Muscle layer of colon (tissue), 2 donors: ENCODE measurements around the gene RAP1B.

ENCODE experiments used
- H3K27ac ChIP-seq: one replicate; pipeline ENCODE4 v1.7.0; 2013; ENCODE audit warnings: low read depth, mild to moderate bottlenecking, low read length, moderate library complexity
- H3K27me3 ChIP-seq, 2 donors: one replicate each; pipeline ENCODE4 v1.7.0; 2013; ENCODE audit warnings: low read length in 2 of 2, mild to moderate bottlenecking in 2 of 2; ENCODE audit not compliant: insufficient read depth in 2 of 2, control insufficient read depth in 1 of 2
- H3K36me3 ChIP-seq: one replicate; pipeline ENCODE4 v1.7.0; 2013; ENCODE audit warnings: mild to moderate bottlenecking, low read length; ENCODE audit not compliant: insufficient read depth
- H3K4me1 ChIP-seq: one replicate; pipeline ENCODE4 v1.7.0; 2013; ENCODE audit warnings: mild to moderate bottlenecking, low read length; ENCODE audit not compliant: insufficient read depth
- H3K4me3 ChIP-seq, 2 donors: one replicate each; pipeline ENCODE4 v1.7.0; 2013; ENCODE audit warnings: low read length in 2 of 2, low read depth in 1 of 2, mild to moderate bottlenecking in 1 of 2, moderate library complexity in 1 of 2
- H3K9ac ChIP-seq: one replicate; pipeline ENCODE4 v1.7.0; 2013; ENCODE audit warnings: low read length
- H3K9me3 ChIP-seq: one replicate; pipeline ENCODE4 v1.7.0; 2013; ENCODE audit warnings: mild to moderate bottlenecking, low read length
- donor health status: abdominal sarcoma.
- donor health status: Adenocarcinoma of cecum.

The RAP1B gene

DNA sequence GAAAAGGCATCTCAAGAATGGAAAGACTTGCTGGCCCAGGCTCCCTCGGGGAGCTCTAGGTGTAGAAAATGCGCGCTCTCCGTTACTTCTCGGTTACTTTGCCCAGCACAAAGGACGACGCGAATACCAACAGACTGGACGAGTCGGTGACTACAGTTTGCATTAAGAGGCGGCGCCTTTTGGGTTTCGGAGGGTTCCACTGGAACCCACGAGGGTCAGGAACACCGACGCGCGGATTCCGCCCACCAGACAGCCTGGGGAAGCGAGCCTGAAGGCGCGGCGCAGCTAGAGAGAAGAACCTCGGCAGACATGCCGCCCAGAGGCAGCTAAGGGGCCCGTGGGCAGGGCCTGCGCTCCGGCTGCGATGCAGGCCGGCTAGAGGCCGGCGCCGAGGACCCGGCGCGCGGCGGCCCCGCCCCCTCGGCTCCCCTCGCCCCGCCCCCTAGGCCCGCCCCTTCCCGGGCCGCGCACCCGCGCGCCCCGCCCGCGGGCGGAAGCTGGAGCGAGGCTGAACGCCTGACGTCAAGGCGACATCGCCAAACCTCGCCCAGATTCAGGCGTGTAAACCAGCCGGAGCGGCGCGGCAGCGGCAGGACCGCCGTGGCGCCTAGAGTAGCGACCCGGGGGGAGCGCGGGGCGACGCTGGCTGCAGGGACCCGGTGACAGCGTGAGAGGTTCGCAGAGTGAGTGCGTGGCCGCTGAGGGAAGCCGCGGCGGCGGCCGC, at the start of gene RAP1B:
RAP1B (plus strand) TSS at position 530 of the 724 bp plus-strand sequence. CDS start 37,826 bp downstream, outside the sequence.
- Histone ChIP-seq H3K4me3 (peak within 1 kb of the TSS; percentile 55 to 91), H3K36me3 (no peaks in the 10 kb centered on the region), H3K27ac (peak within 1 kb of the TSS; percentile 94), H3K27me3 (no peaks in the 10 kb centered on the region), H3K9me3 (no peaks in the 10 kb centered on the region), H3K4me1 (peaks cover 26% of the 10 kb centered on the region), H3K9ac (peak within 1 kb of the TSS; percentile 88)

DNA sequence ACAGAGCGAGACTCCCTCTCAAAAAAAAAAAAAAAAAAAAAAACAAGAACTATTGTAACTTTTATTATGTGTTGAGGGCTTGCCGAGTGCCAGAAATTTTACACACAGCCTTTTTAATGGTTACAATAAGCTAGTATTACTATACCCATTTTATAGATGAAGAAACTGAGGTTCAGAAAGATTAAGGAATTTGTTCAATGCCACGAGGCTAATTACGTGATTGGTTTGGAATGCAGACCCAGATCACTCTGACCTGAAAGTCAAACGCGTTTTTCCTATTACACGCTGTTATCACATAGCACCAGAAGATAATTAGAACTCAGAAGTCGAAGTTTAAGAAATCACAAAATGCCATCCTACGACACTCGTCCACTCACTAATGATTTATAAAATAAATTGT, 48.9 kb upstream of the RAP1B start:
- H3K27ac ChIP-seq: no peak overlapping the region
- H3K4me3 ChIP-seq: no peak overlapping the region

DNA sequence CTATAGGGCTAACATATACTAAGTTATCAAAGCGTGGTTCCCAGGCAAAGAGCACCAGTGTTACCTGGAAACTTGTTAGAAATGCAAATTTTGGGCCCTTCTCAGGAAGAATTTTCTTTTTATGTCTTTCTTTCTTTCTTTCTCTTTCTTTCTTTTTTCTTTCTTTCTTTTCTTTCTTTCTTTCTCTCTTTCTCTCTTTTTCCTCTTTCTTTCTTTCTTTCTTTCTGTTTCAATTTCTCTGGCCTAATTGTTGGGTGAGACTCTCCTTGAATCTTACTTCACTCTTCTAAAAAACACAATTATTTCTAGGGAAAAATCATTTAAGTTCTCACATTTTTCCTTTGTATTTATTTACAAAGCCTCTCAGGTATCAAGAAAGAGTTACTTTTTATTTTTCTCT, 46.5 kb upstream of the RAP1B start:
- Histone ChIP-seq H3K27me3 (no peaks in the 10 kb centered on the region), H3K4me3 (no peak overlapping the region), H3K4me1 (peaks cover 15% of the 10 kb centered on the region), H3K27ac (no peak overlapping the region), H3K9ac (no peak overlapping the region), H3K36me3 (no peaks in the 10 kb centered on the region), H3K9me3 (no peaks in the 10 kb centered on the region)

More for the DNA sequence above, 48.9 kb upstream of the RAP1B start:
- Histone ChIP-seq H3K4me1 (peaks cover 15% of the 10 kb centered on the region), H3K36me3 (no peaks in the 10 kb centered on the region), H3K27me3 (no peaks in the 10 kb centered on the region), H3K9me3 (no peaks in the 10 kb centered on the region), H3K9ac (no peak overlapping the region)

DNA sequence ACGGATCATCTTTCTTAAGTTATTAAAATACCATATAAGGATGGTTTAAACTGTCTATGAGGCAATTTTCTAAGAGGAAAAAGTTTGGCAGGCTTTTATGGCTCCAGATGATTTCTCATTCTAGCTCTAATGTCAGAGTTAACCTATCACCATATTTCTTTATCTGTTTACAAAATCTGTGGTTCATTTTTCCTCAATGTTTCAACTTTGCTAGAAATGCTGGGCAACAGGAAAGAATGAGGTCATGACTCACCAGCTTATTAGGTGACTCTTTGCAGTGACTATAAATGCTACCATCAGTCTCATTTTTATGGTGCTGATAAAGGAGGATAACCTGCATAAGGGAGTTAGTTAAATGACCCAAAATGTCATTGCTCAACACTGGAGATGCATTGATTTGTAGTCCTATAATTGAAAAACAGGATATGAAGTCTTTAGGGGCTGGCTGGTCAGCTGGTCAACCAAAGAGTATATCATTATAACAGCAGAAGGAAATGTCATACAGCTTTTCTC, 45.3 kb upstream of the RAP1B start:
- Histone ChIP-seq H3K9me3 (no peaks in the 10 kb centered on the region), H3K27me3 (no peaks in the 10 kb centered on the region), H3K36me3 (no peaks in the 10 kb centered on the region), H3K9ac (no peak overlapping the region), H3K27ac (no peak overlapping the region), H3K4me1 (peaks cover 11% of the 10 kb centered on the region), H3K4me3 (no peak overlapping the region)

DNA sequence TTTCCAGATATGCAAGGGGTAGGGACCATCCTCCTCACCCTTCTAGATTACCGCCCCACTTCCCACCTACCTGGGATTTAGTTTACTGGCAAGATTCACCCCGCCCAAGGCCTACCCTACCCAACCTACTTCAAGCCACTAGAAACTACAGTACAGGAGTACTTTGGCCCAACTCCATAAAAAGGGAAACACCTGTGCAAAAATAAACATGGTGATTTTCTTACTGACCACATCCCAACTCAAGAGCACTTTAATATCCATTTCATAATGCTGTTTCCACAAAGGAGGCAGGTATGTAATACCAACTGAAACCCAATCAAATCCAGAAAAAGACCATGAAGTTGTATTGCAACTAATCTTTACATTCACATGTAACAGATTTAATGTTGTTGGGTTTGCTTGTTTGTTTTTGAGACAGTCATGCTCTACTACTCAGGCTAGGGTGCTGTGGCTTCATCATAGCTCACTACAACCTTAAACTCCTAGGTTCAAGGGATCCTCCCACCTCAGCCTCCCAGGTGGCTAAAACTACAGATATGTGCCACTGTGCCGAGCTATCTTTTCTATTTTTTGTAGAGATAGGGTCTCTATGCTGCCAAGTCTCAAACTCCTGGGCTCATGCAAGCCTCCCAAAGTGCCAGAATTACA, 41.7 kb upstream of the RAP1B start:
- Histone ChIP-seq H3K9me3 (no peaks in the 10 kb centered on the region), H3K27ac (no peak overlapping the region), H3K36me3 (no peaks in the 10 kb centered on the region), H3K27me3 (no peaks in the 10 kb centered on the region), H3K9ac (no peak overlapping the region), H3K4me1 (peaks cover 10% of the 10 kb centered on the region), H3K4me3 (no peak overlapping the region)

DNA sequence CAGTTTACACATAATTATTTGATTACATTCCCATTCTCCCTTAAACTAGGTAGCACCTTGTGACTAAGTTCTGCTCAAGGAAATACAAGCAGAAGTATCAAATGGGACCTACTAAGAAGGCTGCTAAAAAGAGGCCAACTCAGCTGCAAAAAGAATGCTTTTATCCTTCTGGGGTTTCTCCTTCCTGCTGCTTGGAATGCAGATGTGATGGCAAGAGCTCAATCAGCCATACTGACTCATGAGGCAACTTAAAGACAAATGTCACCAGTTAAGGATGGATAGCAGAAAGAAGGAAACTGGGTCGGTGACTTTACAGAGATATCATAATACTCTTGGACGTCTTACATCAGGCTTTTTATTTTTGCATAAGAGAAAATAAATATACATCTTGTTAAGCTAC, 38.0 kb upstream of the RAP1B start:
- H3K9ac ChIP-seq: no peak overlapping the region
- H3K27me3 ChIP-seq: no peaks in the 10 kb centered on the region

DNA sequence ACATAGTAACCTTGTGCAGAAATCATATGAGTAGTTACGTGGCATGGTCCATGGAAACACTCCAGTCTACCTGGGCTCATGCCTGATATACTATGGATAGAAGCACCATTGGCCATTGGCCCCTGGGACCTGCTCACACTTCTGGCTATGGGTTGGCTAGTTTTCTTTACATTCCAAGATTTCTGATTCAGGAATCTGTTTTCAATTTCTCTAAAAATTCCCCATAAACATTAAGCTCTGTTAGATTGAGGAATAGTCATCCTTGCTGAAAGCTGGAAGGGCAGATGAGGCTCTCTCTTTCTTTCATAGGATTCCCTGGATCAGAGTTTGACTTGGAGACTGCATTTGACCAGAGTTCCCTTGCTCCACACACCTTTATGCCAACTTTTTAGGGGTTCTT, 37.3 kb upstream of the RAP1B start:
- Histone ChIP-seq H3K27ac (no peak overlapping the region), H3K9ac (no peak overlapping the region), H3K27me3 (no peaks in the 10 kb centered on the region)

More for the DNA sequence above, 38.0 kb upstream of the RAP1B start:
- no peaks in the 10 kb centered on the region for H3K9me3 ChIP-seq
- no peaks in the 10 kb centered on the region for H3K4me1 ChIP-seq
- no peak overlapping the region for H3K4me3 ChIP-seq
- H3K36me3 ChIP-seq: no peaks in the 10 kb centered on the region
- no peak overlapping the region for H3K27ac ChIP-seq

DNA sequence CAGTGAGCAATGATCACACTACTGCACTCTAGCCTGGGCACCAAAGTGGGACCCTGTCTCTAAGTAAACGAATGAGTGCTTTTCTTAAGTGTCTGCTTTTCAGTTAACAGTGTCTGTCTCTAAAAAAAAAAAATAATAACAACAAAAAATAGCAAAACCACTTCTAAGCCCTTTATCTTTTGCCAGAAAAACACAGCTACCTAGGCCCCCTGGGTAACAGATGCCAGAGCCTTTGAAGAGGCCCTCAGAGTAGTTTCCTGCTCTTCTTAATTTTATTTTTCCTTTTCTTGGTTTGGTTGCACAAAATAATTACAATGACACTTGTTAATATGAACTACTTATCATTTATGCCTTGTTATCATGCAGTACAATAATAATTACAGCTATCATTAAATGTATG, 32.8 kb upstream of the RAP1B start:
- Histone ChIP-seq H3K36me3 (no peaks in the 10 kb centered on the region), H3K4me3 (no peak overlapping the region), H3K27me3 (no peaks in the 10 kb centered on the region), H3K4me1 (no peaks in the 10 kb centered on the region), H3K9ac (no peak overlapping the region), H3K9me3 (no peaks in the 10 kb centered on the region), H3K27ac (no peak overlapping the region)

More for the DNA sequence above, 37.3 kb upstream of the RAP1B start:
- Histone ChIP-seq H3K4me1 (no peaks in the 10 kb centered on the region), H3K36me3 (no peaks in the 10 kb centered on the region), H3K4me3 (no peak overlapping the region), H3K9me3 (no peaks in the 10 kb centered on the region)

DNA sequence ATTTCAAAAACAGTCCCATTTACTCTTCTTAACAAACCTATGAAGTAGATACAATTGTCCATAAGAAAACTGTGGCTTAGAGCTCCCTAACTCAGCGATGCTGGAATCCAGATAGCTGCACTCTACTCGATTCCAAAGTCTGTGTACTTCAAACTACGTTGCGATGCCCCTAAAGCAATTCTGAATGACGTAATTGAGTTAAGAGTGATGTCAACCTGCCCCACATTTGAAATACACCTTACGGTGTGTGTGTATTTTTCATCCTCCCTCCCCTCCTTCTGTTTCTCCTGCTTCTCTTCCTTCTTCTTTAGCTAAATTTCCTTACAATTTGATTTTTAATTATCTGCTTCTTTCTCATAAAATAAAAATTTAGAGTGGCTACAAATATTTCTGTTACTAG, 31.9 kb upstream of the RAP1B start:
- Histone ChIP-seq H3K9me3 (no peaks in the 10 kb centered on the region), H3K9ac (no peak overlapping the region), H3K4me1 (no peaks in the 10 kb centered on the region), H3K27ac (no peak overlapping the region), H3K36me3 (no peaks in the 10 kb centered on the region), H3K4me3 (no peak overlapping the region), H3K27me3 (no peaks in the 10 kb centered on the region)

DNA sequence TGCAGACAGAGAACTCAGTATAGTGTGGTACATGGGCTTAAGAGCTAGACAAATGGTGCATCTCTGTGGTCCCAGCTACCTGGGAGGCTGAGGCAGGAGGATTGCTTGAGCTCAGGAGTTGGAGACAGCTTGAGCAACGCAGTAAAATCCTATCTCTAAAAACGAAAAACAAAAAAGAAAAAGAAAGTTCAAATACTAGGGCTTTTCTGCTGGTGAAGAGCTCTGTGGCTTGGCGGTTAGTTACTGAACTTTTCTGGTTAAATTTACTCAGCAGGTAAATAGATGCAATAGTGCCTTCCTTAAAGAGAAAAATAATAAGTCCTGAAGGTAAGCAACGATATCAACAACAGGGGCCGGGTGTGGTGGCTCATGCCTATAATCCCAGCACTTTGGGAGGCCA, 31.4 kb upstream of the RAP1B start:
- Histone ChIP-seq H3K27me3 (no peaks in the 10 kb centered on the region), H3K27ac (no peak overlapping the region), H3K4me3 (no peak overlapping the region), H3K9me3 (no peaks in the 10 kb centered on the region), H3K4me1 (no peaks in the 10 kb centered on the region), H3K36me3 (no peaks in the 10 kb centered on the region), H3K9ac (no peak overlapping the region)

DNA sequence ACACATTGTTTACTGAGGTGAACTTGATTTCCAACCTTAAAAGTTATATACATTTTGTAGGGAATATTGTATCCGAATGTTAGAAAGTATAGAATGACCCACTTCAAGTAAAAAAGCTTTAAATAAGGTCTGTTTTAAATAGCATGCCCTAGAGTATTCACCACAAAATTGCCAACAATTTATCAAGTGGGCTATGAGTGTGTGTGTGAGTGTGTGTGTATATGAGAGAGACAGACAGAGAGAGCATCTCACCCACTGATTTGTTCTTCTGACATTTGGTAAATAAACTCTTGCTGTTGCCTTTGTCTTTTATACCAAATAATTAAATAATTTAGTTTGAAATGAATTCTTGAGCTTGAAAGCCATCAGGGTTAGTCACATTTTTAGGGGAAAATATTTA, 29.8 kb upstream of the RAP1B start:
- Histone ChIP-seq H3K36me3 (no peaks in the 10 kb centered on the region), H3K27ac (no peak overlapping the region), H3K9ac (no peak overlapping the region), H3K4me3 (no peak overlapping the region), H3K27me3 (no peaks in the 10 kb centered on the region), H3K9me3 (no peaks in the 10 kb centered on the region), H3K4me1 (no peaks in the 10 kb centered on the region)
